Parathyroid adenoma (tissue), 2 donors: Measurements from ENCODE around the gene DCST1.
A peak's percentile ranks its signal among the peaks of the same experiment; 100 is the strongest.

Experiments used
- H2AFZ ChIP-seq: fragments of 300-600 bp; sonication (generic); one replicate; pipeline ENCODE4 v1.7.0; 2017; ENCODE audit warnings: antibody characterized with exemption, mild to moderate bottlenecking
- H3K27ac ChIP-seq: fragments of 300-600 bp; sonication (generic); one replicate; pipeline ENCODE4 v1.7.0; 2017
- H3K27me3 ChIP-seq: fragments of 300-600 bp; sonication (generic); one replicate; pipeline ENCODE4 v1.7.0; 2017; ENCODE audit warnings: low read length; ENCODE audit not compliant: control insufficient read depth, insufficient read depth
- H3K36me3 ChIP-seq: fragments of 300-600 bp; sonication (generic); one replicate; pipeline ENCODE4 v1.7.0; 2017; ENCODE audit warnings: low read length; ENCODE audit not compliant: control insufficient read depth, insufficient read depth
- H3K4me1 ChIP-seq: fragments of 300-600 bp; sonication (generic); one replicate; pipeline ENCODE4 v1.7.0; 2017; ENCODE audit warnings: control low read depth
- H3K4me2 ChIP-seq: fragments of 300-600 bp; sonication (generic); one replicate; pipeline ENCODE4 v1.7.0; 2017; ENCODE audit warnings: low read length
- H3K4me3 ChIP-seq: fragments of 300-600 bp; sonication (generic); one replicate; pipeline ENCODE4 v1.7.0; 2017; ENCODE audit warnings: low read depth, low read length
- H3K79me2 ChIP-seq: fragments of 300-600 bp; sonication (generic); one replicate; pipeline ENCODE4 v1.7.0; 2017; ENCODE audit warnings: control low read depth
- H3K9ac ChIP-seq: fragments of 300-600 bp; sonication (generic); one replicate; pipeline ENCODE4 v1.7.0; 2017; ENCODE audit warnings: mild to moderate bottlenecking
- H3K9me3 ChIP-seq: fragments of 300-600 bp; sonication (generic); one replicate; pipeline ENCODE4 v1.7.0; 2017; ENCODE audit warnings: low read length; ENCODE audit not compliant: control insufficient read depth
- TF ChIP-seq, protein P1 (sequence below): fragments of 300-600 bp; sonication (generic); IDR thresholded peaks from one replicate; pipeline ENCODE4 v1.7.0; 2017; ENCODE audit warnings: antibody characterized with exemption, mild to moderate bottlenecking
- donor health status: primary hyperparathyroidism.

Gene DCST1

DNA sequence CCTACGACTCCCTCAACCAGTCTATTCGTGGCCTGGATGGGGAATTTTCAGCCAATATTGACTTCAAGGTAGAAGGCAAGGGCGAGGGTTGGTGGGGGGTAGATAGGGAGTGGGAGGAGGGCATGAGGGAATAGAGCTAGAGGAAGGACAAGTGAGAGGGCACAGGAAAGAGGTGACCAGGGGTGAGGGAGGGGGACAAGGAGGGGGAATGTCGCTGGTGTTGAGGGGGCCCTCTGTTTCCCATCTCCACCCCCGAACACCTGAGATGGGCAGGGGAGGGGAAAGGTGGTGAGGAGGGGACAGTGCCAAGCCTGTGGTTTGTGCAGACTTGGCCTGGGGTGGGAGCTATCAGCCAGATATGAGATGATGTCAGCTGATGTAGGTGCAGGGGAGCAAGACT is 9.2 kb downstream of the DCST1 start:
- H3K36me3 ChIP-seq = no peaks in the 10 kb centered on the region
- no peak overlapping the region for H3K4me3 ChIP-seq
- H3K9me3 ChIP-seq = no peaks in the 10 kb centered on the region
- H3K79me2 ChIP-seq = no peaks in the 10 kb centered on the region
- no peak overlapping the region for H3K4me2 ChIP-seq
- H3K27me3 ChIP-seq = no peaks in the 10 kb centered on the region
- no peak overlapping the region for H2AFZ ChIP-seq
- no peak overlapping the region for H3K9ac ChIP-seq
- no peak overlapping the region for H3K27ac ChIP-seq
- H3K4me1 ChIP-seq = no peaks in the 10 kb centered on the region
- TF ChIP-seq, protein P1, sequence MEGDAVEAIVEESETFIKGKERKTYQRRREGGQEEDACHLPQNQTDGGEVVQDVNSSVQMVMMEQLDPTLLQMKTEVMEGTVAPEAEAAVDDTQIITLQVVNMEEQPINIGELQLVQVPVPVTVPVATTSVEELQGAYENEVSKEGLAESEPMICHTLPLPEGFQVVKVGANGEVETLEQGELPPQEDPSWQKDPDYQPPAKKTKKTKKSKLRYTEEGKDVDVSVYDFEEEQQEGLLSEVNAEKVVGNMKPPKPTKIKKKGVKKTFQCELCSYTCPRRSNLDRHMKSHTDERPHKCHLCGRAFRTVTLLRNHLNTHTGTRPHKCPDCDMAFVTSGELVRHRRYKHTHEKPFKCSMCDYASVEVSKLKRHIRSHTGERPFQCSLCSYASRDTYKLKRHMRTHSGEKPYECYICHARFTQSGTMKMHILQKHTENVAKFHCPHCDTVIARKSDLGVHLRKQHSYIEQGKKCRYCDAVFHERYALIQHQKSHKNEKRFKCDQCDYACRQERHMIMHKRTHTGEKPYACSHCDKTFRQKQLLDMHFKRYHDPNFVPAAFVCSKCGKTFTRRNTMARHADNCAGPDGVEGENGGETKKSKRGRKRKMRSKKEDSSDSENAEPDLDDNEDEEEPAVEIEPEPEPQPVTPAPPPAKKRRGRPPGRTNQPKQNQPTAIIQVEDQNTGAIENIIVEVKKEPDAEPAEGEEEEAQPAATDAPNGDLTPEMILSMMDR = no peak

DNA sequence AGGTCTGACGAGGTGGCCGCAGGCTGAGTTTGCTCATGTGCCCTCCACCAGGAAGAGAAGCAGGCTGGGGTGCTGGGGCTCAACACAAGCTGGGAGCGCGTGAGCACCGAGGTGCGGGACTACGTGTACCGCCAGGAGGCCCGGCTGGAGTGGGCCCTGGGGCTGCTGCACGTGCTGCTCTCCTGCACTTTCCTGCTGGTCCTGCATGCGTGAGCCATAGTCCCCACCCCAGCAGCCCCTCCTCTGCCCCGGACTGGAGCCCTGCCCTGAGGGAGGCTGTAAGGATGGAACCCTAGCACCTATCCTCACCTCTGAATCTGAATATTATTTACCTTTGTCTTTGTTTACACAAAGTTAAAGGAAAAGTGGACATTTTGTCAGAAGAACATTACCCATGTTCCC is 9.7 kb downstream of the DCST1 start:
- no peak overlapping the region for H3K4me3 ChIP-seq
- H3K27me3 ChIP-seq = no peaks in the 10 kb centered on the region
- no peak overlapping the region for H3K9ac ChIP-seq
- no peaks in the 10 kb centered on the region for H3K79me2 ChIP-seq
- H3K9me3 ChIP-seq = no peaks in the 10 kb centered on the region
- TF ChIP-seq, protein P1 = no peak
- H3K36me3 ChIP-seq = no peaks in the 10 kb centered on the region
- H3K4me1 ChIP-seq = no peaks in the 10 kb centered on the region
- no peak overlapping the region for H3K4me2 ChIP-seq
- H2AFZ ChIP-seq = no peak overlapping the region
- no peak overlapping the region for H3K27ac ChIP-seq

DNA sequence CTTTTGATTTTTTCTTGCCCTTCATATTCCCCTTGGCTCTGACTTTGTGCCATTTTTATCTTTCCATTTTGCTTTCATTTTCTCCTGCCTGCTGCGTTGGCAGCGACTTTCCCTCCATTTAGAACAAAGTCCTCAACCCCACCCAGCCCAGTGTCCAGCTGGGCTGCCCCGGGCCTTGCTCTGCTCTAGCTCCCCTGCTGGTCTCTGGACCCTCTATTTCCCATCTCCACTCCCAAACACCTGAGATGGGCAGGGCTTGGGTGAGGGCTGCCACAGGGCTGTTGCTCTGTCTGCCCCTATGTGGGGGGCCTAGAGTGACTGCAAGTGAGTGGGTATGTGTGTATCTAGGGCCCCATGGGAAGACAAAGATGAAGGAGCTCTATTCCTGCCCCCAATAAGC is 10.2 kb downstream of the DCST1 start:
- TF ChIP-seq, protein P1 = no peak
- Histone ChIP-seq H3K4me2 (no peak overlapping the region), H3K4me3 (no peak overlapping the region), H3K36me3 (no peaks in the 10 kb centered on the region), H3K79me2 (no peaks in the 10 kb centered on the region), H2AFZ (no peak overlapping the region), H3K9me3 (no peaks in the 10 kb centered on the region), H3K4me1 (no peaks in the 10 kb centered on the region), H3K27ac (no peak overlapping the region), H3K27me3 (no peaks in the 10 kb centered on the region), H3K9ac (no peak overlapping the region)

DNA sequence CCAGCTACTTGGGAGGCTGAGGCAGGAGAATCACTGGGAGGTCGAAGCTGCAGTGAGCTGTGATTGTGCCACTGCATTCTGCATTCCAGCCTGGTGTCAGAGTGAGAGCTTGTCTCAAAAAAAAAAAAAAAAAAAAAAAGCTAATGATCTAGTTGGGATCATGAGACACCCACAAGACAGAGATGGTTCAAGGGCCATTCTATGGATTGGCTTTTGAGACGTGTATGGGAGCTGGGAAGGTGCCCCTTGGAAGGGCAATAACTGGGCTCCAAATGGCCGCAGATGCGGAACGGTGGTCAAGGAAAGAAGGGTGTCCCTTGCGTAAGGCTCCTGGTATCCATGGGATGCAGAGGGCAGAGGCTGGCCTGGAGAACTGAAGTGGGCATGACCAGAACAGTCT is 10.7 kb downstream of the DCST1 start:
- Histone ChIP-seq H2AFZ (peak overlapping the region; percentile 41), H3K4me2 (no peak overlapping the region), H3K27me3 (no peaks in the 10 kb centered on the region), H3K4me3 (no peak overlapping the region), H3K4me1 (no peaks in the 10 kb centered on the region), H3K36me3 (no peaks in the 10 kb centered on the region), H3K9me3 (no peaks in the 10 kb centered on the region), H3K9ac (no peak overlapping the region), H3K79me2 (no peaks in the 10 kb centered on the region), H3K27ac (no peak overlapping the region)
- TF ChIP-seq, protein P1 = no peak

DNA sequence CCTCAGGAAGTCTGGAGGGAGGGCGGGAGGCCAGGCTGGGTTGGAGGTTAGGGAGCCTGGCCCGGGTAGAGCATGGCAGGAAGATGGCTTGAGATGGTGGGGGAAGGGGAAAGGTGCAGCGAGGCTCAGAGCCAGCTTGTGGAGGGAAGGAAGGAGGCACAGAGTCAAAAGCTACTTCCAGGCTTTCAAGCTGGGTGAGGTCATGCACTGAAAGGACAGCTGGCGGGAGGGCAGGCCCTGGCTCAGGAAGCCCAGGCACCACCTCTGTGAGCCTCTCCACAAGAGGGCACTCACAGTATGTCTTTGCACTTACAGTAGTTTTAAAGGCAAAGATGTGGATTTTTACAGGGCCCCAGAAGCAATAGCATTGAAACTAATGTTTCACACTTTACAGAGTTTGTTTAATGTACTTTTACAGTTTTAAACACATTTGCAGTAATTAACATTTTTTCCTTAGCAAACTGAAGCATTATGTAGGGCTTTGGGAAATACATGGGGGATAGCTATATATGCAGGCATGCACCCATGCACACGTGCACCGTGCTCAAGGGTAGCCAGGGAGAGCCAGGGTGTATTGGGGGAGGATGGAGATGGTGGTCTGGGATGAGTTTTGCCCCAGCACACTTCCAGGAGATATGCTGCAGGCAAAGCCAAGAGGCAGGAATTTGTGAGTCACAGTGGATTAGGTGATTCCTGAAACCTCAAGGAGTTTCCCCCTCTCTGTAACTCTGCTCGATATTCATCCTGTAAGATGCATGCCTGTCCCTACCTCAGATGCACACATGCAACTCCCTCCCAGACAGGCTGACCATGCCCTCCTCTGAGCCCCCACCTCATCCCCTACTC is 11.4 kb downstream of the DCST1 start:
- Histone ChIP-seq H3K4me2 (no peak overlapping the region), H3K27me3 (no peaks in the 10 kb centered on the region), H3K9ac (no peak overlapping the region), H2AFZ (peak overlapping the region; percentile 41), H3K27ac (no peak overlapping the region), H3K9me3 (no peaks in the 10 kb centered on the region), H3K36me3 (no peaks in the 10 kb centered on the region), H3K4me1 (no peaks in the 10 kb centered on the region), H3K79me2 (no peaks in the 10 kb centered on the region), H3K4me3 (no peak overlapping the region)
- TF ChIP-seq, protein P1 = peak; percentile 69
